Inflammatory macrophage treated with lipopolysaccharide for 4 hours (primary cell): ENCODE results near the gene PLPP7.

Experiments
- DNase-seq: peaks from one replicate; pipeline ENCODE4 v3.0.0-alpha.2; 2020

PLPP7 gene

DNA sequence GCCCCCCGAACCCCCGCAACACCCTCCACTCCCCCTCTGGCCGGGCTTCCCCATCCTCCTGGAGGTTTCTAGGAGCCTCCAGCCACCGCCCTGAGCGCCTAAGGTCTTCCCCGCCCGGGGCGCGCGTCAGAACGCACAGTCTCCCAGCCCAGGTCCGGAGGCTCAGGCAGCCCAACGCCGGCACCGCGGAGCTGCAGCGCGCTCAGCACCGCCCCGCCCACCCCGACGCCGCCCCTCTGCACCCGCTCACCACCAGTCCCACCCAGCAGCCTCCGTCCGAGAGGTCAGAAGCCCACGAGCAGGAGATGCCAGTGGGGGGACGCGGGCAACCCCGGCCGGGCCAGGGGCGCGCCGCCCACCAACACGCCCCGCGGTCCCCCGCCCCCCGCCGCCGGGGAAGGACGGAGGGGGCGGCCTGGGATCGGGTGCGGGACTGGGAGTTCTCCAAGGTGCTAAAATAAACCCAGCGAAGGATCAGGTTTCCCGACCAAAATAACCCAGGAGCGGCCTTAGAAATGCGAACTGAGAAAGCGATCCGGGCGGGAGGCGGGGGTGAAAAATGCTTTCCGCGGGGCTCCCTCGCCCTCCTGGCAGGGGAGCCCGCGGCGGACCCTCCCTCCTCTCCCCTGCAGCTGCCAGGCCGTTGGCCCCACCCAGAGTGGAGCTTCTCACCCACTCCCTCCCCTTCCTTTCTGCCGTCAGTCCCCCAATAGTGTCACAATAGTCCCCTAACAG is 6.7 kb upstream of the PLPP7 start:
- no peak for DNase-seq

- DNase-seq: peak; percentile 40
Measured at GRCh38 chr9:131284856-131285255, 4.7 kb upstream of the PLPP7 start.

DNA sequence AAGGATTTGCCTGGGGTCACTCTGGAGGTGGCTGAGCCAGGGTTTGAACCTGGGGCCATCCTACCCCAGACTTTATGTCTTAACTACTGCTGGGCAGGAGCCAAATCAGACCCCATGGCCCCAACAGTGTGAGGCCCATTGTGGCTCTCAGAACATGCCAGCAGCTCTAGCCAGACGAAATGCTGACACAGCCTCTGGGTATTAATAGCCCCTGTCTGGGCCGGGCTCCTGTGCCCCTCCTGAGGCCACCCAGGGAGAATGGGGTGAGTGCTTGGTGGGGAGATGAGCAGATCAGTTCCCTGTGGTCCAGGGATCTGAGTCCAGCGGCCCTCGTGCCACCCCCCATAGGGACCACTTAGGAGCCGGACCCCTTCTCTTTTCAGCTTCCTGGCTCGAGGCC is 2.2 kb upstream of the PLPP7 start:
- no peak for DNase-seq

GRCh38 chr9:131288217-131288616 is 1.3 kb upstream of the PLPP7 start:
- no peak for DNase-seq

DNA sequence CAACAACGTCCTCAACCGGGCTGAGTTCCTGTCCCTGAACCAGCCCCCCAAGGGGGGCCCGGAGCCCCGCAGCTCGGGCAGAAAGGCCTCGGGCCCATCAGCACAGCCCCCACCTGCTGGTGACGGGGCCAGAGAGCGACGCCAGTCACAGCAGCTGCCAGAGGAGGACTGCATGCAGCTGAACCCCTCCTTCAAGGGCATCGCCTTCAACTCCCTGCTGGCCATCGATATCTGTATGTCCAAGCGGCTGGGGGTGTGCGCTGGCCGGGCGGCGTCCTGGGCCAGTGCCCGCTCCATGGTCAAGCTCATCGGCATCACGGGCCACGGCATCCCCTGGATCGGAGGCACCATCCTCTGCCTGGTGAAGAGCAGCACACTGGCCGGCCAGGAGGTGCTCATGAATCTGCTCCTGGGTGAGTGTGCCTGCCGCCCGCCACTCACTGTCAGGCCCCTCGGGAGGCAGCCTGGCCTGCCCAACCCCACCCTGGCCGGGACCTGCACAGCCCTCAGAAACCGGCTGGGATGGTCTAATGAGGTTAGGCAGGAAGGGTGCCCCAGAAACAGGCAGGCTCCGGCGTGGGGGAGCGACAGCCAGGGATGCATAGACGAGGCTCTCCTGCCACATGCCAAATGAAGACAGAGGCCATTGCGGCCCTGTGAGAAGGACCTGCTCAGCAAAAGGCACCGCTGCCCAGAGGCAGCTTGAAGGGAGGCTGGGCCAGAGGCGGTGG is 678 bp downstream of the PLPP7 start:
- no peak for DNase-seq

DNA sequence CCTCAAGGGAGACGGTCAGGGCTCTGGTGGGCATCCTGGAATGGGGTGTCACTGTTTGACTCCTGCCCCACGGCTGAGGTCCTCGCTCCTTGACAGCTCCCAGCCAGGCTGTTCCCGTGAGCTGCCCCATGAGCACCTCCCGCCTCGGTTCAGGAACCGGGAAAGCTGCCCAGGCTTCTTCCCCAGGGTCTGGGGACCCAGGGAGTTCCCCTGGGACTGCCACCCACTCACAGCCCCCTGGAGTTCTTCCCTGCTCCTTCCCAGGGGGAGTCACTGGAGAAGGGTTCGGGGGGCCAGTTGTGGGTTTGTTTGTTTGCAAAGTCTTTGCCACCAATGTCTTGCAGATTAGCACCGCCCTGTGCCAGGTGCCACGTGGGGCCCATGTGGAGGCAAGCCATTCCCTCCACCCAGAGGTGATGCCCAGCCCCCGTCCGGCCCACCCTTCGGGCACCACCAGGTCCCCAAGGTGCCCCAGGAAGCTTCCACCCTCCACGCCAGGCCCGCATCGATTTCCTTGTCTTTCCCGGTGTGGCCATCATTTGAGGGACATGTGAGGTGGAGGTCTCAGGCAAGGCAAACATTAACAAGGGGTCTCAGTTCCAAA is 1.3 kb downstream of the PLPP7 start:
- DNase-seq: no peak

DNA sequence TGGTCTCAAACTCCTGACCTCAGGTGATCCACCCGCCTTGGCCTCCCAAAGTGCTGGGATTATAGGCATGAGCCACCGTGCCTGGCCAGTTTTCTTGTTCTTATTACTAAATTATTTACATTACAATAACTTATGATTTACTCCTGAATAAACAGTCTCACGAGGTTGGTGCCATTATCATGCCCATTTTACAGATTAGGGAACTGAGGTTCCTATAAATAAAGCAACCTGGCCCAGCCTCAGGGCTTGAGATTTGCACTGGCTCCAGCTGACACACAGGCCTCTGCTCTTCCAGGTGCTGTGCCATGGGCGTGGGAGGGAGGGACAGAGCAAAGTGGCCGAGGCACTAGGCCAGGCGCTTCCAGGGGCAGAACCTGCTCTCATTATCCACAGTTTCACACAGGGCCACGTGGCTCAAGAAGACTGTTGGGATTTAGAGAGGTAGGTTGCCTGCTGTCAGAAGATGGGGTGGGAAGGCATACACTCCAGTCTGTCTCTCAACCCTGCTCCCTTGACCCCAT is 2.3 kb downstream of the PLPP7 start:
- no peak for DNase-seq

- DNase-seq: no peak
Measured at GRCh38 chr9:131292937-131293336, 3.4 kb downstream of the PLPP7 start.

GRCh38 chr9:131296460-131296859 is 6.9 kb downstream of the PLPP7 start:
- DNase-seq: no peak

- DNase-seq: no peak
Measured at GRCh38 chr9:131296906-131297500, 7.5 kb downstream of the PLPP7 start.

DNA sequence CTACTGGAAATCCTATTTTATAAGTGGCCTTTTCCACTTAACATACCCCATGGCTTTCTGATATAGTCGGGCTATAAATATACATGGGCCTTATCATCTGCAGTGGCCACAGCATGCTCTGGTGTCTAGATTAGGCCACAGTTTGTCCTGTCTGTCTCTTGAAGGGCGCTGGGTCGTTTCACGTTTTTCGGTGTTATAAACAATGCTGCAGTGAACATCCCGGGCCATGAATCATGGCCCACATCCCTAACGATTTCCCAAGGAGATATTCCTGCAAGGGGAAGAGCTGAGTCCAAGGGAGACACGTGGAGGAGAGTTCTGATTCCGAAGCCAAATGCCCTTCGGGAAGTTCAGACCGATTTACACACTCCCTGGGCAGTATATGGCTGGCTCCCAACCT is 8.4 kb downstream of the PLPP7 start:
- no peak for DNase-seq

GRCh38 chr9:131298341-131298740 is 8.8 kb downstream of the PLPP7 start:
- DNase-seq: no peak

- DNase-seq: no peak
Measured at GRCh38 chr9:131298816-131299215, 9.3 kb downstream of the PLPP7 start.

- DNase-seq: no peak
Measured at GRCh38 chr9:131299346-131299960, 9.9 kb downstream of the PLPP7 start.

DNA sequence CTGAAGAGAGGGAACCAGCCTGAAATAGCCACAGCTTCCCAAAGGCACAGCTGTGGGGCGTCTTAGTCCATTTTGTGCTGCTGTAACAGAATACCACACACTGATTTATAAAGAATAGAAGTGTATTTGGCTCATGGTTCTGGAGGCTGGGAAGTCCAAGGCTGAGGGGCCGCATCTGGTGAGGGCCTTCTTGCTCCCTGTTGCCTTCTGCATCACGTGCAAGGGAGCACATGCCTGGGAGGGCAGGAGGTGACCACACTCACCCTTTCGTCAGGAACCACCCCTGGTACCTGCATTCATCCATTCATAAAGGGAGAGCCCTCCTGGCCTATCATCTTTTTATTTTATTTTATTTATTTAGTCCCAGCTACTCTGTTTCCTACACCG is 10.4 kb downstream of the PLPP7 start:
- no peak for DNase-seq

GRCh38 chr9:131300444-131300843 is 10.9 kb downstream of the PLPP7 start:
- DNase-seq: no peak

DNA sequence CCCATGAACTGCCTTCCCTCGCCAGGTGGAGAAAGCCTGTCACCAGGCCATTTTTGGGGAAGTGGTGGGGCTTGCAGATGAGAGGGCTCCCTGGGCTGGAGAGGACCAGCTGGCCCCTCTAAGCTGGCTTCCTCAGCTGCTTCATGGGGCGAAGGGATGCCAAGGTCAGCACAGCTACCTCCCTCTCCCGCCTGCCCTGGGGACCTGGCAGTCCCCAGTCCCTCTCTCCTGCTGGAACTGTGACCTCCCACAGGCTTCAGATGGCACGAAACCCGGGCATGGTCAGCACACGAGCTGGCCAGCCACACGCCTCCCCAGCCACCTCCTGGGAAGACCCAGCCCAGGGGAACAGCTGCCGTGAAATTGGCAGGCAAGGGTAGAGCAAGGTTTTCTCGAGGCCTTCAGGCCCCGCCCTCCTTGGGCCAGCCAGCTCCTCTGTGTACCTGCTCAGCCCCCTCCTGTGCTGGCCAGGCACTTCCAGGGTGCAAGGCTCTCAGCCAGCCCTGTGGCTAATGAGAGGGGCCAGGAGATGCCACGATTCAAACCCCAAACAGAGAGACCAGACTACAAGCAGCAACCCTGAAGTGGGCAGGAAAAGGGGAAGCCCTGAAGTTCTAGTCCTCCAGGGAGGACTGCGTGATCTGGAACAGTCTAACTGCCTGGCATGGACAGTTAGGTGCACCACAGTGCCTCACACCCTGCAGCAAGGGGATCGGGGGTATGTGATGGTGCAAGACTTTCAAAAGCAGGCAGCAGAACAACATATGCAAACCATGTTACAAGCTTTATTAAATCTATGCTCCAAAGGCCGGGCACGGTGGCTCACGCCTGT is 12.9 kb downstream of the PLPP7 start:
- DNase-seq: no peak

DNA sequence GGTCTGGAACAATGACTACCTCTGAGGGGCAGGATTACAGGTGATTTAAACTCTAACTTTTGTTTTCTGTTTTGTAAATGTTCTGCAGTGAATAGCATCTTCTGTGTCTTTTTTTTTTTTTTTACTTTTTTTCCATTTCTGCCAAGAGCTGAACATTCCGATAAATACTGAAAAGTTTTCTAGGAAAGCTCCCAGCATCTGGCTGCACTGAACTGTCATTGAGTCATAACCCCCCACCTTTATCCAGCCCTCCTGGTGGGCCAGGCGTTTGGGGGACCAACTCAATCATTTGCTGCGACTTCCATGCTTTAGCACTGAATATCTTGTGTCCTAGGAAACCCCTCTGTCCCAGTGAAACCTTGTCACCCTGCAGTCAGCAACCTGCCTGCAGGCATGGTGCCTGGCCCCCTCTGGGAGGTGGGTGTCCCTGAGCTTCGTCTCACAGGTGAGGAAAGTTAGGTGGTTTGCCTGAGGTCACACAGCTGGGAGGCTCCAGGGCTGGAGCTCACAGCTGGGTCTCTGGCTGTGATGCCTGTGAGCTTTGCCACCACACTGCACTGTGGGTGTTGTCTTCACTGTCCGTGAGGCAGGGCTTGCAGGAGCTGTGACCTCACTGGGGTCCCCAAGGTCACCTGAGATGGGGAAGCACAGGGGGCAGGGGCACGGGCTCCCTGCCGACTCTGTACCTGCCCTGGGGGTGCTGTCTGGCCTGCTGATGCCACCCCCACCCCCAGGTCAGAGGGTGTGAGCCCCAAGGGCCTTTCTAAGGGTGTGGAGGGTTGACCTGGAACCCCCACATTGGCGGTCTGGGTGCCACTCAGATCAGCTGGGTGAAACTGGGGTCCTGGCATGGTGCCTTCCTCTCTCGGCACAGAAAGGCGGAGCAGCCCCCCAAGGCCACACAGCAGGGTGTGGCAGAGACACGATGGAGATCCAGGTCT is 14.1 kb downstream of the PLPP7 start:
- no peak for DNase-seq

GRCh38 chr9:131304676-131305355 is 15.3 kb downstream of the PLPP7 start:
- no peak for DNase-seq

GRCh38 chr9:131306397-131307004 is 17.0 kb downstream of the PLPP7 start:
- no peak for DNase-seq
